Neural progenitor cell (in vitro differentiated cells): ENCODE data around the gene C6orf89. TPM values are rescaled to one million over a fixed set of nuclear protein-coding genes. Genes with fewer than 3 reads are reported as not detected.

ENCODE experiments used
- DNase-seq: peaks from one replicate; pipeline ENCODE4 v3.0.0-alpha.2; 2016; ENCODE audit warnings: low spot score
- H2AFZ ChIP-seq: fragments of 200-600 bp; sonication (generic); replicated peaks from 2 replicates; pipeline ENCODE4 v1.6.1; 2016; ENCODE audit warnings: antibody characterized with exemption
- H3F3A ChIP-seq: fragments of 200-600 bp; sonication (generic); 2 replicates; pipeline ENCODE4 v1.6.1; 2016; ENCODE audit warnings: antibody characterized with exemption, low read depth
- H3K27ac ChIP-seq: fragments of 200-600 bp; sonication (generic); 2 replicates; pipeline ENCODE4 v1.5.1; 2016; ENCODE audit warnings: mild to moderate bottlenecking
- H3K27me3 ChIP-seq: fragments of 200-600 bp; sonication (generic); 2 replicates; pipeline ENCODE4 v1.6.1; 2016; ENCODE audit warnings: mild to moderate bottlenecking, moderate library complexity
- H3K36me3 ChIP-seq: fragments of 200-600 bp; sonication (generic); 2 replicates; pipeline ENCODE4 v1.5.1; 2016
- H3K4me1 ChIP-seq: fragments of 200-600 bp; sonication (generic); 2 replicates; pipeline ENCODE4 v1.6.1; 2016; ENCODE audit warnings: mixed run types
- H3K4me2 ChIP-seq: fragments of 200-600 bp; sonication (generic); 2 replicates; pipeline ENCODE4 v1.6.1; 2016
- H3K4me3 ChIP-seq: fragments of 200-600 bp; sonication (generic); 2 replicates; pipeline ENCODE4 v1.5.1; 2016
- H3K79me2 ChIP-seq: fragments of 200-600 bp; sonication (generic); 2 replicates; pipeline ENCODE4 v1.6.1; 2016; ENCODE audit warnings: low read depth
- H3K9ac ChIP-seq: fragments of 200-600 bp; sonication (generic); 2 replicates; pipeline ENCODE4 v1.6.1; 2016
- H3K9me3 ChIP-seq: fragments of 200-600 bp; sonication (generic); 2 replicates; pipeline ENCODE4 v1.5.1; 2016; ENCODE audit warnings: low read depth
- H4K20me1 ChIP-seq: fragments of 200-600 bp; sonication (generic); 2 replicates; pipeline ENCODE4 v1.6.1; 2016; ENCODE audit warnings: low read depth
- H3K27ac Mint-ChIP-seq: 3 replicates; pipeline ENCODE4 v1.8.0; 2021; ENCODE audit warnings: mixed read lengths
- H3K27me3 Mint-ChIP-seq: 2 replicates; pipeline ENCODE4 v1.8.0; 2022; ENCODE audit warnings: low read depth, mild to moderate bottlenecking, inconsistent platforms, moderate library complexity, mixed read lengths; ENCODE audit not compliant: insufficient read depth
- H3K36me3 Mint-ChIP-seq: 3 replicates; pipeline ENCODE4 v1.8.0; 2021; ENCODE audit warnings: mixed read lengths
- H3K4me1 Mint-ChIP-seq: 3 replicates; pipeline ENCODE4 v1.8.0; 2021; ENCODE audit warnings: mixed read lengths
- H3K4me3 Mint-ChIP-seq: 3 replicates; pipeline ENCODE4 v1.8.0; 2021; ENCODE audit warnings: mild to moderate bottlenecking, moderate library complexity, mixed read lengths
- H3K9me3 Mint-ChIP-seq: 3 replicates; pipeline ENCODE4 v1.8.0; 2020; ENCODE audit warnings: mixed read lengths
- EZH2 ChIP-seq: fragments of 200-600 bp; sonication (generic); IDR thresholded peaks from 2 replicates; pipeline ENCODE4 v1.6.1; 2017; ENCODE audit warnings: antibody characterized with exemption, mild to moderate bottlenecking, moderate library complexity
- EZH2phosphoT487 ChIP-seq: fragments of 200-600 bp; sonication (generic); IDR thresholded peaks from 2 replicates; pipeline ENCODE4 v1.6.1; 2017; ENCODE audit warnings: antibody characterized with exemption
- total RNA-seq: library from RNA; depleted of rRNA; stranded (reverse); fragments of >200 nt; gene quantifications from 2 replicates; pipeline ENCODE4 v1.2.3, GENCODE V29; 2015; ENCODE audit warnings: low replicate concordance
- TF ChIP-seq, protein P1 (sequence below): fragments of 200-600 bp; sonication (generic); IDR thresholded peaks from 2 replicates; pipeline ENCODE4 v1.5.1; 2017; ENCODE audit warnings: antibody characterized with exemption, mild to moderate bottlenecking

C6orf89 gene
- total RNA-seq, 1 donor from 2014 or later = 21.2 TPM

DNA sequence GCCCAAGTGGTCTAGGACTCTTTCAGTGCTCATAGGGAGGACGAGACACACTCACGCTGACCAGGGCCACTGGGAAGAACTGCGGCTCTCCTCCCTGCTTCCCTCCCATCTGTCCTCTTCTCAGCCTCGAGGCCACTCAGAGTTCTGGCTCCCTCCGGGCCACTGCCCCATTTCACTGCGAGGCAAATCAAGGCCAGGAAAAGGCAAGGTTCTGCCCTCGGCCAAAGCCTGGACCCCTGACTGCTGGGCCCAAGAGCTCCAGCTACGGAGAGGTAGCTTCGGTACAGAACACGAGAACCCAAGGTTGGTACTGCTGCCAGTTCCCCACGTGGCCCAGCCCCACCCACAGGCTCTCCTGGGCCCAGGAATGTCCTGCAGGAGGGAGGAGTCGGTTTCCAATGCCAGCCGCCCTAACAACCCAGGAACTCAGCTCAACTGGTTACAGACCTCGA, 83.5 kb downstream of the C6orf89 start:
- peaks cover 11% of the 10 kb centered on the region for H3K36me3 Mint-ChIP-seq
- H3K9me3 Mint-ChIP-seq = no peaks in the 10 kb centered on the region
- peaks cover 6% of the 10 kb centered on the region for H3F3A ChIP-seq
- no peaks in the 10 kb centered on the region for H3K9me3 ChIP-seq
- H3K4me1 ChIP-seq = no peaks in the 10 kb centered on the region
- no peaks in the 10 kb centered on the region for H3K79me2 ChIP-seq
- H3K27ac ChIP-seq = no peak overlapping the region
- H4K20me1 ChIP-seq = no peaks in the 10 kb centered on the region
- peaks cover 3% of the 10 kb centered on the region for H3K27me3 Mint-ChIP-seq
- no peak overlapping the region for H3K27ac Mint-ChIP-seq
- no peak overlapping the region for H3K4me3 Mint-ChIP-seq
- DNase-seq = no peak
- no peak overlapping the region for H3K9ac ChIP-seq
- H3K4me1 Mint-ChIP-seq = peaks cover 3% of the 10 kb centered on the region
- no peak overlapping the region for H3K4me3 ChIP-seq
- no peak overlapping the region for H3K4me2 ChIP-seq
- no peak for TF ChIP-seq EZH2phosphoT487
- TF ChIP-seq, protein P1, sequence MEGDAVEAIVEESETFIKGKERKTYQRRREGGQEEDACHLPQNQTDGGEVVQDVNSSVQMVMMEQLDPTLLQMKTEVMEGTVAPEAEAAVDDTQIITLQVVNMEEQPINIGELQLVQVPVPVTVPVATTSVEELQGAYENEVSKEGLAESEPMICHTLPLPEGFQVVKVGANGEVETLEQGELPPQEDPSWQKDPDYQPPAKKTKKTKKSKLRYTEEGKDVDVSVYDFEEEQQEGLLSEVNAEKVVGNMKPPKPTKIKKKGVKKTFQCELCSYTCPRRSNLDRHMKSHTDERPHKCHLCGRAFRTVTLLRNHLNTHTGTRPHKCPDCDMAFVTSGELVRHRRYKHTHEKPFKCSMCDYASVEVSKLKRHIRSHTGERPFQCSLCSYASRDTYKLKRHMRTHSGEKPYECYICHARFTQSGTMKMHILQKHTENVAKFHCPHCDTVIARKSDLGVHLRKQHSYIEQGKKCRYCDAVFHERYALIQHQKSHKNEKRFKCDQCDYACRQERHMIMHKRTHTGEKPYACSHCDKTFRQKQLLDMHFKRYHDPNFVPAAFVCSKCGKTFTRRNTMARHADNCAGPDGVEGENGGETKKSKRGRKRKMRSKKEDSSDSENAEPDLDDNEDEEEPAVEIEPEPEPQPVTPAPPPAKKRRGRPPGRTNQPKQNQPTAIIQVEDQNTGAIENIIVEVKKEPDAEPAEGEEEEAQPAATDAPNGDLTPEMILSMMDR = no peak
- no peak for TF ChIP-seq EZH2
- no peaks in the 10 kb centered on the region for H3K27me3 ChIP-seq
- no peaks in the 10 kb centered on the region for H3K36me3 ChIP-seq
- H2AFZ ChIP-seq = no peak overlapping the region

DNA sequence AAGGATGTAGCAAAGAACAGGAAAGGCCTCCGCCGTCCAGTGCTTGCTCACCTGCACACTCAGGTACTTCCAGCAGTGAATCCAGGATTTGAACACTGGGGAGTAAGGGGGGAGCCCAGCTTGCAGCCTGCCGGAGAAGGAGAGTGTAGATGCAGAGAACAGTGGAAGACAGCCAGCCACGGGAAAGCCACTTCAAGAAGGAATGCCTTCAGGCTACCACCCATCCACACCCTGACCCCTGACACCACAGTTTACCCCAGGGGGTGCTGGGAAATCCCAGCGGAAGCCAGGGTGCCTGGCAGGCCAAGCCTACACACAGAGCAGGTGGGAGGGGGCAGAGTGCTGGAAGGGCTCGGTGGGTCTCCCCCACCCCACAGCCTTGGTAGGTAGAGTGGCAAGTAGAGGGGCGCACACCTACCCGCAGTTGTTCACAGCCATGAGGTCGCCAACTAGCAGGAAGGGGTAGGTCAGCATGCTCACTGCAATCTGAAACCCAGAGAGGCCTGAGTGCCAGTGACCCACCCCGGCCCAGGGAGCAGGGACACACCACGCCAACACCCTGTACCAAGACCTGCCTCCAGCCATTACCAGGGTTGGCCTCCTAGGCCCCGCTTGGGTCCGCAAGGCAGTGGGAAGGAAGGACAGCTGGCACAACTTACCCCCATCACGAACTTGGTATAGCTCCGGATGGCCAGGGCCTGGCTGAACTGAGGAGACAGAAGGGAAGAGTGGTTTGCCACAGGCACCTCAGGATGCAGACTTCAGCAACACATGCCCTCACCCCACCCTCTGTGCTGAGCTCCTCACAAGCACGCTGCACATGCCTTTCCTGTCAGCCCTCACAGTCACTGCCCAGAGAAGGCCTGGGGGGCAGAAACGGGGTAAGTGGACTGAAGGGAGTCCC, 84.5 kb downstream of the C6orf89 start:
- no peak overlapping the region for H3K27ac Mint-ChIP-seq
- no peaks in the 10 kb centered on the region for H3K27me3 ChIP-seq
- TF ChIP-seq, protein P1 = no peak
- TF ChIP-seq EZH2phosphoT487 (no peak), EZH2 (no peak)
- peaks cover 15% of the 10 kb centered on the region for H3K36me3 Mint-ChIP-seq
- no peak overlapping the region for H3K9ac ChIP-seq
- H3K4me1 ChIP-seq = no peaks in the 10 kb centered on the region
- H3K27ac ChIP-seq = no peak overlapping the region
- H3K27me3 Mint-ChIP-seq = peaks cover 3% of the 10 kb centered on the region
- peaks cover 6% of the 10 kb centered on the region for H3F3A ChIP-seq
- no peaks in the 10 kb centered on the region for H3K36me3 ChIP-seq
- no peak overlapping the region for H3K4me3 ChIP-seq
- no peaks in the 10 kb centered on the region for H3K79me2 ChIP-seq
- H3K4me2 ChIP-seq = no peak overlapping the region
- H4K20me1 ChIP-seq = no peaks in the 10 kb centered on the region
- no peaks in the 10 kb centered on the region for H3K9me3 ChIP-seq
- H2AFZ ChIP-seq = no peak overlapping the region
- H3K9me3 Mint-ChIP-seq = no peaks in the 10 kb centered on the region
- H3K4me3 Mint-ChIP-seq = no peak overlapping the region
- no peak for DNase-seq
- H3K4me1 Mint-ChIP-seq = no peaks in the 10 kb centered on the region

DNA sequence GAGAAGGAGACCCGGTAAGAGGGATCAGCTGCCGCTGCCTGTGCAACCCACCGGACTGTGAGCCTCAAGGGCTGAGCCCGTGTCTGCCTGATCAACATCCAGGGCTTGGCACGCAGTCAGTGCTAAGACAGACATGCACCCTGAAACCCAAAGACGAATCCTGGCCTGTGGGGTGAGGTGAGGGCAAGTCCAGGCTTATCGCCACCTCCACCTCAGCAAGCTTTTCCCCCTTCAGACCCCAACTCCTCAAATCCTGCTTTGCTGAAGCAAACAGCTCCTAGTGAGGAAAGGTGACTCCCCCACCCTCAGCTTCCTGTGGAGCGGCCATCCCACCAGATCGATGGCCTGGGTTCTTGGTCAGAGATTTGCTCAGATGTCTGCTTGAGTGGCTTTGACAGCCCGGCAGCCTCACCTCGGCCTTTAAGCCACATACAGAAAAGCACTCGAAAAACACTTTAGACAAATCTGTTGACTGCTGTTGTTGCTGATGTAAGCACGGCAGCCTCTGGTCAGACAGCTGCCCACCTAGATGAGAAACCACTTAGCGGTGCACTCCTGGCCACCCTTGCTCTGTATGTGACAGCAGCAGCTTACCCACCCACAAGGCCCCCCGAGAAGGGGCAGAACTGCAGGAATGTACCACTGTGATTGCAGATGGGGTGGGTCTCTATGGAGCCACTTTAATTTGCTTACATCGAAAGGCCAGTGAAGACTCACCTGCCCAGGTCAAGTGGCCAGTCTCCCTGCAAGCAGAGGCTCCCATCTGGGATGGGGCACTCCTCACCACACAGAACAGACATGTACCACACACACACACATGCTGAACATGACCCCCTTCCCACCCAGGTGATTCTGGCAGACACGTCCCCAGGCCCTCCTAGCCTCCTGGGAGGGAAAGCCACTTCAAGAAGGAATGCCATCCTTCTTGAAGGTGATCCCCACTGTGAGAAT, 85.4 kb downstream of the C6orf89 start:
- Histone ChIP-seq H3K4me1 (no peaks in the 10 kb centered on the region), H3K4me3 (no peak overlapping the region), H3K79me2 (no peaks in the 10 kb centered on the region), H3F3A (peaks cover 4% of the 10 kb centered on the region), H3K4me2 (no peak overlapping the region), H4K20me1 (no peaks in the 10 kb centered on the region), H3K9ac (no peak overlapping the region), H3K9me3 (no peaks in the 10 kb centered on the region), H3K27ac (no peak overlapping the region), H2AFZ (no peak overlapping the region), H3K27me3 (no peaks in the 10 kb centered on the region), H3K36me3 (no peaks in the 10 kb centered on the region)
- Mint-ChIP-seq H3K4me1 (no peaks in the 10 kb centered on the region), H3K4me3 (no peak overlapping the region), H3K27ac (no peak overlapping the region), H3K9me3 (no peaks in the 10 kb centered on the region), H3K36me3 (peaks cover 17% of the 10 kb centered on the region), H3K27me3 (no peaks in the 10 kb centered on the region)
- DNase-seq = no peak
- no peak for TF ChIP-seq EZH2phosphoT487
- TF ChIP-seq, protein P1 = no peak
- no peak for TF ChIP-seq EZH2
